ENCODE results near the gene FRMD7.

FRMD7 gene

GRCh38 chrX:132034648-132035047 is 93.2 kb downstream of the FRMD7 start:
- DNase-seq (ENCODE audit: low read depth) = no peak

DNA sequence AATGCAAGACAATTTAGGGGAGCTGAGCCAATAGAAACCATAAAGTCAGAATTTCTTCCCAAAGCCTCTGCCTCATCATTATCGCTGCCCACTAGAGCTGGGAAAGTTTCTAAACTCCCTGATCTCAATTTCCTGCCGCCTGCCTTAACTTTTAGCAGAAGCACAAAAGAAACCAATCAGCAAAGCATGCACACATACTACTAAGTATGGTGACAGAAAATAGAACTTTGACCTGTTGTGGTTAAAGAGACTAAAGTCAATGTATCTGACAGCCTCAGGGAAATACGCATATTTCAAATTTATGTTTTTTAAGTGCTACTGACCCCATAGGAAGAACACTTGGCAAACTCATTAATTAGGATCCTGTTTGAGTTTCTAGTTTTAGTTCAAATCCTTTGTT is 94.7 kb downstream of the FRMD7 start:
- DNase-seq (ENCODE audit: low read depth) = no peak

DNA sequence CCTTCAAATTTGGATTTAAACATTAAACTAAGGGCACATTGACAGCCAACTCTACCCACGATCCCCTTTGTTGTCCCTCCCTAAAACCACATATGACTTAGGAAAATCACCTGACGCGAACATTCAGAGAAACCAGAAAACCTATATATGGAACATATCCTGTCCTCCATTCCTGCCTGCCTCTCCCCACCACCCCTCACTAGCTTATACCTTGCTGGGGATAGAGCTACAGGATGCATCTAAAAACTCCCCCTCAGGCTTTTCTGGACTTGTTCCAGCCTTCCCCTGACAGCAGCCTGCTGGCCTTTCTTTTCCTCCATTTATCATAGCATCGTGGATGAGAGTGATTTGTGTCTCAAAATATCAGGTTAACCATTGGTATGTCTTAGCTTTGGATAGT is 96.0 kb downstream of the FRMD7 start:
- DNase-seq (ENCODE audit: low read depth) = no peak

DNA sequence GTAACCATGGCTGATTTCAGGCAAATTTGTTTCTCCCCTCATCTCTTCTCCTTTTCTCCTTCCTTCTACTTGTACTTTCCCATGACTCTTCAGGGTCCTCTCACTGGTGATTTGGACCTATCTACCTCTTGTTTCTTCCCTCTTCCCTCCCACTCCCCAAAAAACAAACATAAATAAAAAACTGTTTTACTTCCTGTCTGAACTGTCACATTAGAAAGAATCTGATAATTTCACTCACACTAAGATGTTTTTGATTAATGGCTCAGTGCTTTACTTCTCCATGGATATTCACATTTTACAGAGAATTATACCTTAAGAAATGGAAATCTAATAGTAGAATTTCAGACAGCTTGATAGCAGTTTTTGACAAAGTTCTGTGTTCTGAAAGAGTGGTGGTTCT is 97.6 kb downstream of the FRMD7 start:
- DNase-seq (ENCODE audit: low read depth) = no peak
